ENCODE measurements around the gene METTL1.

The METTL1 gene

GRCh38 chr12:57735198-57735855 is 36.6 kb downstream of the METTL1 start:
- DNase-seq (ENCODE audit: low read depth) = no peak
- no peak for TF ChIP-seq CTCF (conservative IDR thresholded peaks at IDR 0.05; ENCODE audit: low read depth, low read length)
- H3K4me3 ChIP-seq (ENCODE audit: low read depth, low read length) = no peak overlapping the region

- no peak for TF ChIP-seq CTCF (conservative IDR thresholded peaks at IDR 0.05; ENCODE audit: low read depth, low read length)
- DNase-seq (ENCODE audit: low read depth) = no peak
- no peak overlapping the region for H3K4me3 ChIP-seq (ENCODE audit: low read depth, low read length)
Observed at GRCh38 chr12:57734591-57734990, 37.3 kb downstream of the METTL1 start.

GRCh38 chr12:57733928-57734327 is 38.0 kb downstream of the METTL1 start:
- H3K4me3 ChIP-seq (ENCODE audit: low read depth, low read length) = no peak overlapping the region
- no peak for DNase-seq (ENCODE audit: low read depth)
- no peak for TF ChIP-seq CTCF (conservative IDR thresholded peaks at IDR 0.05; ENCODE audit: low read depth, low read length)

- no peak for TF ChIP-seq CTCF (conservative IDR thresholded peaks at IDR 0.05; ENCODE audit: low read depth, low read length)
- no peak overlapping the region for H3K4me3 ChIP-seq (ENCODE audit: low read depth, low read length)
- DNase-seq (ENCODE audit: low read depth) = no peak
Observed at GRCh38 chr12:57732726-57733593, 38.9 kb downstream of the METTL1 start.

GRCh38 chr12:57732270-57732669 is 39.6 kb downstream of the METTL1 start:
- TF ChIP-seq CTCF (conservative IDR thresholded peaks at IDR 0.05; ENCODE audit: low read depth, low read length) = no peak

GRCh38 chr12:57731411-57732080 is 40.4 kb downstream of the METTL1 start:
- no peak for TF ChIP-seq CTCF (conservative IDR thresholded peaks at IDR 0.05; ENCODE audit: low read depth, low read length)
- DNase-seq (ENCODE audit: low read depth) = no peak
- no peak overlapping the region for H3K4me3 ChIP-seq (ENCODE audit: low read depth, low read length)

More at GRCh38 chr12:57732270-57732669, 39.6 kb downstream of the METTL1 start:
- DNase-seq (ENCODE audit: low read depth) = no peak
- H3K4me3 ChIP-seq (ENCODE audit: low read depth, low read length) = no peak overlapping the region

All from choroid plexus epithelial cell (primary cell).